ENCODE measurements around the gene THSD4.
"Not testable (repeated sequence)": the region's sequence is repeated elsewhere in the genome, so short reads cannot be mapped to it uniquely, and the experiment has no call there.

The THSD4 gene

GRCh38 chr15:71228403-71228802 lies 113.1 kb downstream of the THSD4 start:
- DNase-seq = no peak

GRCh38 chr15:71230303-71230702 lies 115.0 kb downstream of the THSD4 start:
- no peak for DNase-seq

GRCh38 chr15:71231758-71232157 lies 116.5 kb downstream of the THSD4 start:
- no peak for DNase-seq

- no peak for DNase-seq
Measured at GRCh38 chr15:71232411-71232810, 117.1 kb downstream of the THSD4 start.

- no peak for DNase-seq
Measured at GRCh38 chr15:71237456-71238188, 122.4 kb downstream of the THSD4 start.

- DNase-seq = no peak
Measured at GRCh38 chr15:71238926-71239325, 123.7 kb downstream of the THSD4 start.

GRCh38 chr15:71239592-71240364 lies 124.5 kb downstream of the THSD4 start:
- no peak for DNase-seq

GRCh38 chr15:71242292-71242691 lies 127.0 kb downstream of the THSD4 start:
- DNase-seq = no peak

- no peak for DNase-seq
Measured at GRCh38 chr15:71244250-71244649, 129.0 kb downstream of the THSD4 start.

GRCh38 chr15:71245588-71245987 lies 130.3 kb downstream of the THSD4 start:
- DNase-seq = no peak

- DNase-seq = no peak
Measured at GRCh38 chr15:71248386-71248785, 133.1 kb downstream of the THSD4 start.

GRCh38 chr15:71249986-71250385 lies 134.7 kb downstream of the THSD4 start:
- DNase-seq = no peak

- DNase-seq = no peak
Measured at GRCh38 chr15:71250936-71251583, 135.8 kb downstream of the THSD4 start.

GRCh38 chr15:71251584-71252043 lies 136.3 kb downstream of the THSD4 start:
- DNase-seq = no peak

GRCh38 chr15:71252044-71252739 lies 136.9 kb downstream of the THSD4 start:
- DNase-seq = no peak

GRCh38 chr15:71252740-71253047 lies 137.4 kb downstream of the THSD4 start:
- DNase-seq = no peak

GRCh38 chr15:71254491-71254890 lies 139.2 kb downstream of the THSD4 start:
- DNase-seq = no peak

GRCh38 chr15:71256934-71257664 lies 141.8 kb downstream of the THSD4 start:
- no peak for DNase-seq

GRCh38 chr15:71259866-71260265 lies 144.6 kb downstream of the THSD4 start:
- DNase-seq = no peak

GRCh38 chr15:71261418-71261817 lies 146.1 kb downstream of the THSD4 start:
- no peak for DNase-seq

- DNase-seq = no peak
Measured at GRCh38 chr15:71261909-71262308, 146.6 kb downstream of the THSD4 start.

- DNase-seq = no peak
Measured at GRCh38 chr15:71262599-71262998, 147.3 kb downstream of the THSD4 start.

- DNase-seq = not testable (repeated sequence)
Measured at GRCh38 chr15:71265606-71266005, 150.3 kb downstream of the THSD4 start.

All from NCI-H2171 (cell line).